ENCODE results near the gene CDC25C. TPM values are rescaled to one million over a fixed set of nuclear protein-coding genes. Genes with fewer than 3 reads are reported as not detected.
A peak's percentile ranks its signal among the peaks of the same experiment; 100 is the strongest.

CDC25C gene
- total RNA-seq, 1 experiment from 2014 or later = 14.7 TPM

GRCh38 chr5:138354926-138355378, 23.3 kb upstream of the CDC25C start:
- Histone ChIP-seq H3K9me2 (replicated peaks; ENCODE audit: low read length) (no peaks in the 10 kb centered on the region), H3F3A (ENCODE audit: low read length, unreplicated experiment) (no peaks in the 10 kb centered on the region), H3K9me3 (ENCODE audit: low read length) (no peaks in the 10 kb centered on the region; the same call in 1 of the 2 replicates), H2AFZ (ENCODE audit: low read length) (no peak overlapping the region), H3K79me2 (ENCODE audit: low read length) (peaks cover 67% of the 10 kb centered on the region), H3K27me3 (ENCODE audit: low read length) (no peaks in the 10 kb centered on the region), H3K27ac (ENCODE audit: low read length) (no peak overlapping the region), H3K36me3 (ENCODE audit: low read depth, low read length) (peaks cover 9% of the 10 kb centered on the region), H4K20me1 (ENCODE audit: low read length) (peaks cover 13% of the 10 kb centered on the region; the same call in 1 of the 2 replicates), H3K9ac (ENCODE audit: low read length) (no peak overlapping the region), H3K4me2 (ENCODE audit: low read length) (peak overlapping the region; percentile 84), H3K4me1 (ENCODE audit: insufficient read depth, low read length) (peaks cover 9% of the 10 kb centered on the region), H3K4me3 (ENCODE audit: low read length) (peak overlapping the region; percentile 93)
- intact Hi-C loops (cut with micrococcal nuclease) = no loop called here
- no TSS peak for BruUV-seq (replicated peaks)
- TF ChIP-seq, protein P1, sequence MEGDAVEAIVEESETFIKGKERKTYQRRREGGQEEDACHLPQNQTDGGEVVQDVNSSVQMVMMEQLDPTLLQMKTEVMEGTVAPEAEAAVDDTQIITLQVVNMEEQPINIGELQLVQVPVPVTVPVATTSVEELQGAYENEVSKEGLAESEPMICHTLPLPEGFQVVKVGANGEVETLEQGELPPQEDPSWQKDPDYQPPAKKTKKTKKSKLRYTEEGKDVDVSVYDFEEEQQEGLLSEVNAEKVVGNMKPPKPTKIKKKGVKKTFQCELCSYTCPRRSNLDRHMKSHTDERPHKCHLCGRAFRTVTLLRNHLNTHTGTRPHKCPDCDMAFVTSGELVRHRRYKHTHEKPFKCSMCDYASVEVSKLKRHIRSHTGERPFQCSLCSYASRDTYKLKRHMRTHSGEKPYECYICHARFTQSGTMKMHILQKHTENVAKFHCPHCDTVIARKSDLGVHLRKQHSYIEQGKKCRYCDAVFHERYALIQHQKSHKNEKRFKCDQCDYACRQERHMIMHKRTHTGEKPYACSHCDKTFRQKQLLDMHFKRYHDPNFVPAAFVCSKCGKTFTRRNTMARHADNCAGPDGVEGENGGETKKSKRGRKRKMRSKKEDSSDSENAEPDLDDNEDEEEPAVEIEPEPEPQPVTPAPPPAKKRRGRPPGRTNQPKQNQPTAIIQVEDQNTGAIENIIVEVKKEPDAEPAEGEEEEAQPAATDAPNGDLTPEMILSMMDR (conservative IDR thresholded peaks at IDR 0.05; ENCODE audit: low read depth, low read length) = no peak
- no peak for TF ChIP-seq EZH2 (IDR thresholded peaks at IDR 0.05; ENCODE audit: low read length, unreplicated experiment)
- TF ChIP-seq EZH2phosphoT487 (IDR thresholded peaks at IDR 0.05; ENCODE audit: borderline replicate concordance, low read length) = no peak
- POLR2A ChIA-PET (ENCODE audit: unreplicated experiment) = no interaction called here
- CTCF ChIA-PET = no interaction called here
- ATAC-seq (no peak), DNase-seq (peak; percentile 13)

DNA sequence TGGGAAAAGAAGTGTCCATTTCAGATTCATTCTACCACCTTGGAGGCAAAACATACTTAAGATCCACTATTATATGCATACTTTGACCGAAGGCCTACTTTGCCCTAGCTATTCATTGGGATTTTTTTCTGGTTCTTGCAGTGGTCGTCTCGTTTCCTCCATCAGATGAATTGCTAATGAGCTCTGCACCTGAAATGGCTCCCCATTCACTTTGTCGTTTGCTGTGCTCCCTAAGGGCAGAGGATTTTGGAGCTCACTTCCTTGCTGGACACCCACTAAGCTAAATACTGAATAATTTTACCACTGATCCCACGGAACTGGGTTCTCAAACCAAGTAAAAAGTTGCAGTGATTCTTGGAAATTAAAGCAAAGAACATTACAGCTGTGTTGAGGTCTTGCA, 22.8 kb upstream of the CDC25C start:
- Histone ChIP-seq H3K27me3 (ENCODE audit: low read length) (no peaks in the 10 kb centered on the region), H2AFZ (ENCODE audit: low read length) (no peak overlapping the region), H3K9me2 (replicated peaks; ENCODE audit: low read length) (no peaks in the 10 kb centered on the region), H3K4me3 (ENCODE audit: low read length) (peak overlapping the region; percentile 93), H3K4me2 (ENCODE audit: low read length) (peak overlapping the region; percentile 84), H3K4me1 (ENCODE audit: insufficient read depth, low read length) (peaks cover 9% of the 10 kb centered on the region), H4K20me1 (ENCODE audit: low read length) (peaks cover 9% of the 10 kb centered on the region; the same call in 1 of the 2 replicates), H3K79me2 (ENCODE audit: low read length) (peaks cover 61% of the 10 kb centered on the region), H3F3A (ENCODE audit: low read length, unreplicated experiment) (no peaks in the 10 kb centered on the region), H3K36me3 (ENCODE audit: low read depth, low read length) (peaks cover 9% of the 10 kb centered on the region), H3K9me3 (ENCODE audit: low read length) (no peaks in the 10 kb centered on the region; the same call in 1 of the 2 replicates), H3K27ac (ENCODE audit: low read length) (no peak overlapping the region), H3K9ac (ENCODE audit: low read length) (peak overlapping the region; percentile 87; the same call in 1 of the 2 replicates)
- BruUV-seq (replicated peaks) = no TSS peak
- ChIA-PET CTCF (no interaction called here), POLR2A (ENCODE audit: unreplicated experiment) (interaction anchor here (0.6 kb wide), 1 partner anchor 285 kb away, joined by 3 read pairs; no protein-coding TSS in a partner anchor)
- TF ChIP-seq, protein P1 (conservative IDR thresholded peaks at IDR 0.05; ENCODE audit: low read depth, low read length) = no peak
- TF ChIP-seq EZH2phosphoT487 (IDR thresholded peaks at IDR 0.05; ENCODE audit: borderline replicate concordance, low read length) = no peak
- TF ChIP-seq EZH2 (IDR thresholded peaks at IDR 0.05; ENCODE audit: low read length, unreplicated experiment) = no peak
- DNase-seq (no peak), ATAC-seq (no peak)
- intact Hi-C loops (cut with micrococcal nuclease) = no loop called here

DNA sequence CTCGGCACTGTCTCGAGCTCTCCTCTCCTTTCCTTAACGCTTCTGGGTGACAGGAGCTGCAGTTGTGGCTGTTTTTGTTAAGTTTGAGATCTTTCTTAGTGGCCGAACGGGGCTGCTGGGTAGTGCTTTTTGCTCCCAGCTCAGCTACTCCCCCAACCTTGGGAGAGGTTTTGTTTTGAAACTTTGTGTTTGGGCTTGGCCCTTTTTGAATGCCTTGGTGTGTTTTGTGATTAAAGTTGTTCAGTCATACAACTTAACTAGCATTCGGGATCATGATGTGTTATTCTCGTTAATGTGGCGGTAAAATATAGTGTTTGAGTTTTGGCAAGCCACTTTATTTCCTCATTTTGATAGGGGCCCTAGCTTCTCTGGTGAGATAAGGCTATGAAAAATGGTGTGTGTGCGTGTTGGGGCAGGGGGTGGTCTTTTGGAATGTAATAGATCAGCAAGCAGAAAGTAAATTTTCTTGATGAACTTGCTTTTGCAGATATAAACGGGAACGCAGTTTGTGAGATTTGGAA, 22.0 kb upstream of the CDC25C start:
- Histone ChIP-seq H3K27ac (ENCODE audit: low read length) (peak overlapping the region; percentile 49), H3K9me3 (ENCODE audit: low read length) (no peaks in the 10 kb centered on the region; the same call in 1 of the 2 replicates), H3K79me2 (ENCODE audit: low read length) (peaks cover 56% of the 10 kb centered on the region), H3K4me3 (ENCODE audit: low read length) (peak overlapping the region; percentile 93), H4K20me1 (ENCODE audit: low read length) (peaks cover 9% of the 10 kb centered on the region; the same call in 1 of the 2 replicates), H3K4me2 (ENCODE audit: low read length) (peak overlapping the region; percentile 84), H3K9me2 (replicated peaks; ENCODE audit: low read length) (no peaks in the 10 kb centered on the region), H2AFZ (ENCODE audit: low read length) (peak overlapping the region; percentile 64), H3F3A (ENCODE audit: low read length, unreplicated experiment) (no peaks in the 10 kb centered on the region), H3K27me3 (ENCODE audit: low read length) (no peaks in the 10 kb centered on the region), H3K36me3 (ENCODE audit: low read depth, low read length) (peaks cover 14% of the 10 kb centered on the region), H3K9ac (ENCODE audit: low read length) (peak overlapping the region; percentile 87), H3K4me1 (ENCODE audit: insufficient read depth, low read length) (peaks cover 9% of the 10 kb centered on the region)
- ChIA-PET POLR2A (ENCODE audit: unreplicated experiment) (interaction anchor here (0.5 to 0.6 kb wide), 3 partner anchors 14 to 593 kb away, joined by 3 to 7 read pairs (median 3); no protein-coding TSS in a partner anchor), CTCF (interaction anchor here (0.7 to 2.2 kb wide), 2 partner anchors 22 to 110 kb away, joined by 3 to 10 read pairs; partner anchors contain the start of gene CDC25C)
- ATAC-seq (peak; percentile 36; the same call in 1 of the 2 replicates), DNase-seq (no peak)
- TF ChIP-seq EZH2 (IDR thresholded peaks at IDR 0.05; ENCODE audit: low read length, unreplicated experiment) (no peak), EZH2phosphoT487 (IDR thresholded peaks at IDR 0.05; ENCODE audit: borderline replicate concordance, low read length) (no peak)
- TF ChIP-seq, protein P1 (conservative IDR thresholded peaks at IDR 0.05; ENCODE audit: low read depth, low read length) = no peak
- no TSS peak for BruUV-seq (replicated peaks)
- intact Hi-C loops (cut with micrococcal nuclease) = no loop called here

Measured in PC-3 (cell line).